Epidermal melanocyte (primary cell): Measurements from ENCODE around the gene RPS26.
"Not testable (repeated sequence)": the region's sequence is repeated elsewhere in the genome, so short reads cannot be mapped to it uniquely, and the experiment has no call there.

ENCODE experiments used
- DNase-seq: peaks from one replicate; pipeline ENCODE4 v3.0.0; 2011; ENCODE audit warnings: low spot score; ENCODE audit not compliant: insufficient read length

The RPS26 gene

DNA sequence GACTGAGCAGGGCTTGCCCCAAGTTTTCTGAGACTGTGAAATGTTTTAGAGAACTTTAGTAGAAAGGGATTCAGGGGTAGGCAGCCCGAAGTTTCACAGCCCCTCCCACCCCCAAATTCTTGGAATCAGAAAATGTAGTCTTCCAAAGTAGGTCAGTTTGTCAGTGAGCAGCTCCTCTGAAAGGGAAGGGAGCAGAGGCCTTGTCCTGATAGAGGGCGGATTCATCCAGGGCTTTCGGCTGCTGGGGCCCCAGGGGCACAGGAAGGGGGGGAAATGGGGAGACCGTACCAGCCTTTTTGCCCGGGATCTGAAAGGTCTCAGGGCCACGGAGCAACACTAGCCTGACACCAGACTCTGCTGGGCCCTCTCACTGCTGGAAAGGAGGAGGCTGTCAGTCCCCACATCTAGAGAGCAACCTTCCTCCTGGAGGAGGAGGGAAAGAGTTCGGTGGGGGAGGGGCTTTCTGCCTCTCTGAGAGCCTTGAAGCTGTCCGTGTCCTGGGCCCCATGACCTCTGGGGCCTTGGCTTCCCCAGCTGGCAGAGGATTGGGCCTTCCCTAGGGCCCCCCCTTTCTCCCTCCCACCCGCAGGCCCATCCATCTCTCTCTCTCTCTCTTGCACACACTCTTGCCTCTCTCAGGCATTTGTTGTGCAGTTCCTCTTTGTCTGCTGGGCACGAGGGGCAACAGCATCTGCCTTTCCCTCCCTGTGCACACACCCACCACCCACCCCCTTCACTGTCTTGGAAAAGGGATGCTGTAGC lies 21.1 kb upstream of the RPS26 start, which contains the start of gene IKZF4:
IKZF4 (plus strand) TSS at position 621 of the 762 bp plus-strand sequence. CDS start 451 bp downstream, outside the sequence.
- DNase-seq, result no peak

DNA sequence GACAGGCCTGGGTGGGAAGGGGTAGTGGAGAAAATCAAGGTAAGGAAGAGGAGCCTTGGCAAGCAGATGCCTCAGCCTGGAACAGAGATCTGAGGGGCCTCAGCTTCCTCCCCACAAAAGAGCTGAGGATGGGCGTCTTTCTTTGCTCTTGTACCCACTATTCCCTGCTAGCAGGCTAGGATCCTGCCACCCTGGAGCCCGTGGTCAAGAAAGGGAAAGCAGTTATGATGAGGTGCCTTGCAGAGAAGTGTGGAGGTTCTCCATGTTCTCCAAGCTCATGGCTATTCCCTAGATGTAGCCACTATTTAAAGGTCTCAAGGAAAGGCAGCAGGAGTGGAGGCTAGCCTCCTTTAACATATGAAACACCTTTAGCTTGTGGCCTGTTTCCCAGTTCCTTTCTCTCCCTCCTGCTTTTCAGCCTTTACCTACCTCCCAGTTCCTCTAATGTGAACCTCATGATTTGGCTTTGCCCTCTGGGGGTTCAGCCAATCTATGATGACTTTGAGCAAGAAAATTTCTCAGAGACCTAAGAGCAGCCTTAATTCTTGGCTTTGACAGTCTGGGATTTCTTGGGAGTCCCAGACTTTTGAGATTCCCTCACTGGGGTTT lies 19.7 kb upstream of the RPS26 start:
- DNase-seq, result no peak

DNA sequence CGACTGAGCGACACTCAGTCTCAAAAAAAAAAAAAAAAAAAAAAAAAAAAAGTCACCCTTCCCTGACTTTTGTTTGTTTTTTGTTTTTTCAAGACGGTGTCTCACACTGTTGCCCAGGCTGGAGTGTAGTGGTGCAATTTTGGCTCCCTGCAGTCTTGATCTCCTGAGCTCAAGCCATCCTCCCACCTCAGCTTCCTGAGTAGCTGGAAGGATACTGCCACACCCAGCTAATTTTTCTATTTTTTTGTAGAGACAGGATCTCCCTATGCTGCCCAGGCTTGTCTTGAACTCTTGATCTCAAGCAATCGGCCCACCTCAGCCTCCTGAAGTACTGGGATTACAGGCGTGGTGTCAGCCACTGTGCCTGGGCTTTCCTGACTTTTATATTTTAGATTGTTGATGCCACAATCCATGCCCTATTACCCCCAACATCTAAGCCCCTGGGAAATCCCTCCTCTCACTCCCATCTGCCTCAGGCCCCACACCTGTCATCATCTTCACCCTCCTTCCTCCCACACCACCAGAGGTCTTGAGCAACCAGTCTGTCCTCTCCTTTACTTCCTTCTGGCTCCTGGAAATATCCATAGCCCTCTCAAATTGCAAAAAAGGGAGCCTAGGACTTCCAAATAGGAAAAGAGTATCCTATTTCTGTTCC lies 13.1 kb upstream of the RPS26 start:
- DNase-seq, result no peak

DNA sequence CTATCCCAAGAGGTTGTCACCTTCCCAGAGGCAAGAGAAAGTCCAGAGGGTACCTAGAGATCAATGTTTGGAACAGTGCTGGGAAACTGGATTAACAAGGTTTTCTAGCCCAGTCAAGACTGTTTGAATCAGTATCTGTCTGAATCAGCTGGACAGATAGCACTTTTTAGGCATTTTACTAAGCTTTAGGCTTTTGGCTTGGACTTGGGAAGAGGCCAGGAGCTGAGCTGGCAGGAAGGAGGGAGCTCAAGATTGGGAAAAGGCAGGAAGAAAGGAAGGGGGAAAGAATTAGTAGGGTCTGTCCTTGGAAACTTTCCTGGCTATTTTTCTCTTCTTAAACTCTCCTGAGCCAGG lies 12.6 kb upstream of the RPS26 start:
- no peak for DNase-seq

DNA sequence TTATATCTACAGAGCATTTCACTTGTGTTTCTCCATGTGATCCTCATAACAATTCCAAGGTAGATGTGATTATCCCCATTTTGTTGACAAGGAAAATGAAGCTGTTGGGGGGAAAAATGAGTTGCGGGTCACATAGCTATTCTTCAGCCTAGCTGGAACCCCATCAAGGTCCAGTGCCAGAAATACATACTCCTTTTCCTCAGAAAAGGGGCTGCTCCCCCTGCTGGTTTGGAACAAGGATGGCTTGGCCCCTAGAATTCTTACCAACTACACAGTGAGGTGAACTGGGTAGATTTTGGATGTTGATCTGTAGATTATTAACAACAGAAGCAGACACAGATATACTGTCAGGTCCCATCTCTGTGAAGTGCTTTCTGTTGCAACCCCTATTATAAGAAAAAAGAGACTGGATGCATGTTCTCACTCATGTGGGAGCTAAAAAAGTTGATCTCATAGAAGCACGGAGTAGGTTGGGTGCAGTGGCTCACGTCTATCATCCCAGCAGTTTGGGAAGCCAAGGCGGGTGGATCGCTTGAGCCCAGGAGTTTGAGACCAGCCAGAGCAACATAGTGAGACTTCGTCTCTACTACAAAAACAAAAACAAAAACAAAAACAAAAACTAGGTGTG lies 11.9 kb upstream of the RPS26 start:
- DNase-seq, result peak; percentile 74

DNA sequence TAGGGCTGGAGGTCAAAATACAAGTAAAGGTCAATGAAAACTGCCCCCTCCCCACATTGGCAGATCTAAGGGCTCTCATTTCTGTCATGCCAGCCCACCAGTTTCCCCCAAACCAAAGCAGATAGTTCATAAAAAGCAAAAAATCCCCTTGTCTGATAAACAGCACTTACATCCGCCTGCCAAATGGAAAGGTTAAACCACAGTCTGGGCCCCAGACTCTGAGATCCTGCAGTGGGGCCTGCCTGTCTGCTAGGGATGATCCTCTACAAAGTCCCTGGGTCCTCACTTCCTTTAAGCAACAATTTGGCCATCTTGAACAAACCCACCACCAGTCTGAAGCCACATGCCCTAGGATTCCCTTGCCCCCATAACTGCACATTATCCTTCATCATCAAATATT lies 9.7 kb upstream of the RPS26 start:
- no peak for DNase-seq

DNA sequence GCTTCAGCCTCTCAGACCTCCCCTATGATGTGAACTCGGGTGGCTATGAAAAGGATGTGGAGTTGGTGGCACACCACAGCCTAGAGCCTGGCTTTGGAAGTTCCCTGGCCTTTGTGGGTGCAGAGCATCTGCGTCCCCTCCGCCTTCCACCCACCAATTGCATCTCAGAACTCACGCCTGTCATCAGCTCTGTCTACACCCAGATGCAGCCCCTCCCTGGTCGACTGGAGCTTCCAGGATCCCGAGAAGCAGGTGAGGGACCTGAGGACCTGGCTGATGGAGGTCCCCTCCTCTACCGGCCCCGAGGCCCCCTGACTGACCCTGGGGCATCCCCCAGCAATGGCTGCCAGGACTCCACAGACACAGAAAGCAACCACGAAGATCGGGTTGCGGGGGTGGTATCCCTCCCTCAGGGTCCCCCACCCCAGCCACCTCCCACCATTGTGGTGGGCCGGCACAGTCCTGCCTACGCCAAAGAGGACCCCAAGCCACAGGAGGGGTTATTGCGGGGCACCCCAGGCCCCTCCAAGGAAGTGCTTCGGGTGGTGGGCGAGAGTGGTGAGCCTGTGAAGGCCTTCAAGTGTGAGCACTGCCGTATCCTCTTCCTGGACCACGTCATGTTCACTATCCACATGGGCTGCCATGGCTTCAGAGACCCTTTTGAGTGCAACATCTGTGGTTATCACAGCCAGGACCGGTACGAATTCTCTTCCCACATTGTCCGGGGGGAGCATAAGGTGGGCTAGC lies 7.0 kb upstream of the RPS26 start:
- DNase-seq, result no peak

DNA sequence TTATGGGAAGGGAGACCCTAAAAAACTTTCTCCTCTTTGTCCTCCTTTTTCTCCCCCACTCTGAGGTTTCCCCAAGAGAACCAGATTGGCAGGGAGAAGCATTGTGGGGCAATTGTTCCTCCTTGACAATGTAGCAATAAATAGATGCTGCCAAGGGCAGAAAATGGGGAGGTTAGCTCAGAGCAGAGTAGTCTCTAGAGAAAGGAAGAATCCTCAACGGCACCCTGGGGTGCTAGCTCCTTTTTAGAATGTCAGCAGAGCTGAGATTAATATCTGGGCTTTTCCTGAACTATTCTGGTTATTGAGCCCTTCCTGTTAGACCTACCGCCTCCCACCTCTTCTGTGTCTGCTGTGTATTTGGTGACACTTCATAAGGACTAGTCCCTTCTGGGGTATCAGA lies 4.6 kb upstream of the RPS26 start:
- DNase-seq, result no peak

DNA sequence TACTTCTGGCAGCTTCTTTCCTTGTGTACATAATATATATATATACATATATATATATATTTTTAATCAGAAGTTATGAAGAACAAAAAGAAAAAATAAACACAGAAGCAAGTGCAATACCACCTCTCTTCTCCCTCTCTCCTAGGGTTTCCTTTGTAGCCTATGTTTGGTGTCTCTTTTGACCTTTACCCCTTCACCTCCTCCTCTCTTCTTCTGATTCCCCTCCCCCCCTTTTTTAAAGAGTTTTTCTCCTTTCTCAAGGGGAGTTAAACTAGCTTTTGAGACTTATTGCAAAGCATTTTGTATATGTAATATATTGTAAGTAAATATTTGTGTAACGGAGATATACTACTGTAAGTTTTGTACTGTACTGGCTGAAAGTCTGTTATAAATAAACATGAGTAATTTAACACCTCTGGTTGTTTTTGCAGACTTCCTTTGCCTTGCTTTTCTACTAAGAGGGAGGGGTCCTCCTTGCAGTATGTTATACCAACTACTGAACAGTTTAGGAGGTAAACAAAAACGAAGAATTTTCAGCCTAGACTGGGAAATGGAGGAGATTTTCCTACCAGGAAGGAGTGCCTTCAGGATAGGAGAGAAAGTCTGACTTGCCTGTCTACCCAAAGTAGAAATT lies 3.6 kb upstream of the RPS26 start:
- DNase-seq, result no peak

DNA sequence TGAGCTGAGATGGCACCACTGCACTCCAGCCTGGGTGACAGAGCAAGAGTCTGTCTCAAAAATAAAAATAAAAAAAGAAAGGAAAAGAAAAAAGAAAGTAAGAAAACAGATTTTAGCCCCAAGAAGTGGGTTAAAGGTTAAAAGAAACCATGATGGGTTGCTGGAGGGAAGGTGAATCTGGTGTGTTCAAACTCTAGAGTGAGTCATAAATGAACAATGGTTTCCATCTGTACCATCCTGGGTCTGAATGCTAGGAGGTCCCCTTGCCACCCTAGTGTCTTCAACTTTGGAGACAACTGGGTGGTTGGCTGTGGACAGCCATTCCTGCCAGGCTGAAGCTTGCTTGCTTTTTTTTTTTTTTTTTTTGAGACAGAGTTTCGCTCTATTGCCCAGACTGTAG lies 1.6 kb upstream of the RPS26 start:
- no peak for DNase-seq

DNA sequence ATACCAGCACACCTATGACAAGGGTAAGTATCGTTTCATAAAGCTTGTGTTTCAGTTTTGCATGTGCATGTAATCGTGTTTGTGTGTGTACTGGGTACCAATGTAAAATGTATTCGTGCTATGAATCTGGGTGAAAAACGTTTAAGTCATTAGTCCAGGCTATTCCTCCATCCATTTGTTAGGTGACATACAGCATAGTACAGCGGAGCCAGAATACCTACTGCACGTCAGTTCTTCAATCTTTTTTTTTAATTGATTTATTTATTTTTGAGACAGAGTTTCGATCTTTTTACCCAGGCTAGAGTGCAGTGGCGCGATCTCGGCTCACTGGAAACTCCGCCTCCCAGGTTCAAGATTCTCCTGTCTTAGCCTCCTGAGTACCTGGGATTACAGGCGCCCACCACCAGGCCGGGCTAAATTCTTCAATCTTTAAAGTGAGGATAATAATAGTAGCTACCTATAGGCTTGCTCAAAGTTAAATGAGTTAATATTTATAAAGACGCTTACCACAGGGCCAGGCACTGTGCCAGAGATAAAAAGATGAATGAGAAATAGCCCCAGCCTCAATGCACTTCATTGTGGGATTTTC lies 661 bp upstream of the RPS26 start:
- no peak for DNase-seq

DNA sequence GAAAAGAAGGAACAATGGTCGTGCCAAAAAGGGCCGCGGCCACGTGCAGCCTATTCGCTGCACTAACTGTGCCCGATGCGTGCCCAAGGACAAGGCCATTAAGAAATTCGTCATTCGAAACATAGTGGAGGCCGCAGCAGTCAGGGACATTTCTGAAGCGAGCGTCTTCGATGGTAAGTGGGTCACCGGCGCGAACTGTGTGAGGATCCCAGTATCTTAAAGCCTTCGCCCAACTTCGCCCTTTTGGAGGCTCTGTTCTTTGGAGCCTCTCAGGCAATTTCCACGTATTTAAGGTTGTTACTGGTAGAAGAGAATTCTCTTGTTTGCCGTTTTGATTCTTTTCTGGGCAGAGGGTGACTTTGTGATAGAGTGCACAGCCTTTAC lies 704 bp downstream of the RPS26 start:
- not testable (repeated sequence) for DNase-seq

DNA sequence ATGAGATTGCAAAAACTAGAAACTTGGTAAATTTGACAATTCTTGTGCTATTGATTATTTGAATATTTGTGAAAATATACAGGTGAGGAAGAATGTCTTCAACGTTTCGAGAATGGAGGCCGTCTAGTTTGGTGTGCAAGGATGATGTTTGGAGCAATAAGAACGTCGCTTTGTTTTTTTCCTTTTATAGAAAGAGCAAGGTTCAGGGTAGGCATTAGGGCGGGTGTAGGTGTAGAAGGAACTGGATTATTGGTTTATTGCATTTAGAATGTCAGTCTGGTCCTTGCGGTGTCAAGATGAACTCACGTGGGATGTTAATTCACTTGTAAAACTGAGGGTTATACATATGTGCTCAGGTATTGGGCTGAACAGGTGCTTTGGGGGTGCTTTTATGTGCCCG lies 1.1 kb downstream of the RPS26 start:
- no peak for DNase-seq

DNA sequence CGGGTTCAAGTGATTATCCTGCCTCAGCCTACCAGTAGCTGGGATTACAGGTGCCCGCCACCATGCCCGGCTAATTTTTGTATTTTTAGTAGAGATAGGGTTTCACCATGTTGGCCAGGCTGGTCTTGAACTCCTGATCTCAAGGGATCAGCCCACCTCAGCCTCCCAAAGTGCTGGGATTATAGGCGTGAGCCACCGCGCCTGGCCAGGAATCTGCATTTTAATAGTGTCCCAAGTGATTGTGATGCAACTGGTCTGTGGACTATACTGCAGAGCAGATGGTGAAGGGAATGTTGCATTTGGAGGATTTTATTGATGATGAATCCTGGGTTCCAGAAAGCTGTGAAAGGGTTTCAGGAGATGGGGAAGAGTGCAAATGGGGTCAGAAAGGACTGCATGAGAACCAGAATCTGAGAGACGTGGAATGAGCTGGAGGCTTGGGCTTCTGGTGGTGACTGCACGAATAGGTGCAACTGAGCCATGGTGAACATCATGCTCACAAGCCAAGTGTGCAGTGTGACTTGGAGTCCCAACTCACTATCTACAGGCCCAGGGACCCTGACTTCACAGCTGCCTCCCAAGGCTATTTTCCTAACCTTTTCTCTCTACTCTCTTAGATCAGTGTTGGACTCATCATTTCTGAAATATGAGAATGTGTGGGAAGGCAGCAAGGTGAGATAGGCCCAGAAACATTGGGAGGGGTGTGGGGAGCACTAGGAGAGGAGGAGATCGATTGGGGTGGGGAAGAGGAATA lies 4.5 kb downstream of the RPS26 start:
- no peak for DNase-seq

DNA sequence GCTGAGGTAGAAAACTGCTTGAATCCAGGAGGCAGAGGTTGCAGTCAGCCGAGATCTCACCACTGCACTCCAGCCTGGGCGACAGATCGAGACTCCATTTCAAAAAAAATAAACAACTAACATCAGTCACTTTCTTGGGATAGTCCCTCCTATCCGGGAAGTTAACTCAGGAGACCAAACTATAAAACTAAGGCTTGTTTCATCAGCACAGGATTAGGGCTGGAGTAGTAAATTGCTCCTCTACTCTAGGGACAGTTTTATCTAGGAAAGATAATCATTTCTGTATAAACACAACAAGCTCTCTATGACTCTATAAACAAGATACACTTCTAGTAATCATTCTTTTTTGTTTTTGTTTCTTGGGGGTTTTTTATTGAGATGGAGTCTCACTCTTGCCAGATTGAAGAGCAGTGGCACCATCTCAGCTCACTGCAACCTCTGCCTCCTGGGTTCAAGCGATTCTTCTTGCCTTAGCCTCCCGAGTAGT lies 11.7 kb downstream of the RPS26 start:
- no peak for DNase-seq

DNA sequence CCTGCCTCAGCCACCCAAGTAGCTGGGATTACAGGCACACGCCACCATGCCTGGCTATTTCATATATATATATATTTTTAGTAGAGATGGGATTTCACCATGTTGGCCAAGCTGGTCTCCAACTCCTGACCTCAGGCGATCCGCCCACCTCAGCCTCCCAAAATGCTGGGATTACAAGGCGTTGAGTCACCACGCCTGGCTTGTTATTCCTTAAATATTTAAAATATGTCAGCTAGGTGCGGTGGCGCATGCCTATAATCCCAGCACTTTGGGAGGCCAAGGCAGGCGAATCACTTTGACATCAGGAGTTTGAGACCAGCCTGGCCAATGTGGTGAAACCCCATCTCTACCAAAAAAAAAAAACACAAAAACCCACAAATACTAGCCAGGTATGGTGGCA lies 18.2 kb downstream of the RPS26 start:
- DNase-seq, result not testable (repeated sequence)

DNA sequence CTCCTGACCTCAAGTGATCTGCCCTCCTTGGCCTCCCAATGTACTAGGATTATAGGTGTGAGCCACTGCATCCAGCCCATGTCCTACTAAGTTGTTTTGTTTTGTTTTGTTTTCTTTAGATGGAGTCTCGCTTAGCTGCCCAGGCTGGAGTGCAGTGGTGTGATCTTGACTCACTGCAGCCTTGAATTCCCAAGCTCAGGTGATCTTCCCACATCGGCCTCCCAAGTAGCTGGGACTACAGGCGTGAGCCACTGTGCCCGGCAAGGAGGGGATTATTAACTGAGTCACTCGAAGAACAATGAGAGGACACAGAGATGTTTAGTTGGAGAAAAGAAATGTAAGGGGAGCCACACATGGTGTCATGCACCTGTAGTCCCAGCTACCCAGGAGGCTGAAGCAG lies 20.3 kb downstream of the RPS26 start:
- no peak for DNase-seq

DNA sequence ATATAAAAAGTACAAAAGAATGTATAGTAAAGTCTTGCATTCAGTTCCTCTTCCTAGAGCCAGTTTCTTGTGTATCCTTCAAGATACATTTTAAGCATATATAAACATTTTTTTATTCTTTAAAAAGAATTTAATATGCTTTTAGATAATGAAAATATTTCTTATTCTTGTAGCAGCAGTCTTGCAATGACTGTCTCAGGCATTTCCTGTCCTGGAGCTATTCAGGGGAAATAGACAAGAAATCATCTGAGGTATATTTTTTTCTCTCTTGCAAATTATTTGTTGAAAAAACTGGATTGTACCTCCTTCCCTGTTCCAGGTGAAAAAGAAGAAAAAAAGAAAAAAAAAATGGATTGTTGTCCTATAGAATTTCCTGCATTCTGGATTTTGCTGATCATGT lies 21.3 kb downstream of the RPS26 start:
- no peak for DNase-seq

DNA sequence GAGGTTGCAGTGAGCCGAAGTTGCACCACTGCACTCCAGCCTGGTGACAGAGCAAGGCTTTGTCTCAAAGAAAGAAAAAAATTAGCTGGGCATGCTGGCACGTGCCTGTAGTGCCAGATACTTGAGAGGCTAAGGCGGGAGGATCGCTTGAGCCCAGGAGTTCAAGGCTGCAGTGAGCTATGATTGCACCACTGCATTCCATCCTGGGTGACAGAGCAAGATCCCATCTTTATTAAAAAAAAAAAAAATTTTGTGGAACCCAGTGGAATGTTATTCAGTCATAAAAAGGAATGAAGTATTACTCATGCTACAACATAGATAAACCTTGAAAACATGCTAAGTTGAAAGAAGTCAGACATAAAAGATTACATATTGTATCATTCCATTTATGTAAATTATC lies 29.9 kb downstream of the RPS26 start:
- no peak for DNase-seq

DNA sequence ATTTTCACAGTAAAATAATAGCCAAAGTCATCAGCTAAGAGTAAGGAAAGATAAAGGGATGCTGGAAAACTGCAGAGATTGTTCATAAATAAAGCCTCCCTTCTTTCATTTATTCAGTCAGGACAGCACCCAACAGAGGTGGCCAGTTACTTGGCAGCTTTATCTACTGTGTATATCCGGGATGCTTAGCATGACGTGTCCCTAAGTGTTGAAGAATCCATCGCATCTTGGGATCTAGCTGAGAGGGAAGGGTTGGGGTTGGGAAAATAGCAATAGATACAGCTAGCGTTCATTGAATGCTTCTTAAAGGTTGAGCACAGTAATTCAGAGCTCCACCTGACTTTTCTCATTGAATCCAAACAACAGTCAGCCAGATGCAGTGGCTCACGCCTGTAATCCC lies 32.7 kb downstream of the RPS26 start:
- DNase-seq, result no peak
